ENCODE data around the gene OR52A1. TPM values are rescaled to one million over a fixed set of nuclear protein-coding genes. Genes with fewer than 3 reads are reported as not detected.
"Not testable (repeated sequence)": the region's sequence is repeated elsewhere in the genome, so short reads cannot be mapped to it uniquely, and the experiment has no call there.

Gene OR52A1
- total RNA-seq, 5 donors from 2014 or later (not counting 1 experiment from before 2014, with no cell fraction given) = not detected

DNA sequence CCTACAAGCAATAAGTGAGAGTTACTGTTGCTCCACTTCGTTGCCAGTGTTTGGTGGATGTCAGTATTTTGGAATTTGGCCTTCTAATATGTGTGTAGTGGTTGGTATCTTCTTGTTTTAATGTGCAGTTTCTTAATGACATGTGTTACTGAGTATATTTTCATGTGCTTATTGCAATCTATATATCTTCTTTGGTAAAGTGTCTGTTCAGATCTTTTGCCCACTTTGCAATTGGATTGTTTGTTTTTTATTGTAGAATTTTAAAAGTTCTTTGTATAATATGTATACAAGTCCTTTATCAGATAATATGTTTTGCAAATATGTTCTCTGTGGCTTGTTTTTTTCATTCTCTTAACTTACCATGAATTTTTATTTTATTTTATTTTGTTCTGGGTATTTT lies 38.2 kb upstream of the OR52A1 start:
- DNase-seq = no peak

GRCh38 chr11:5188201-5188600 lies 33.6 kb upstream of the OR52A1 start:
- no peaks in the 10 kb centered on the region for H3K36me3 ChIP-seq (ENCODE audit: control insufficient read depth in 2 of 2, extremely low read depth in 1 of 2, insufficient read depth in 1 of 2, low read length in 1 of 2)
- H3K4me1 ChIP-seq (ENCODE audit: control insufficient read depth in 1 of 2, extremely low read depth in 1 of 2, insufficient read depth in 2 of 2, low read length in 2 of 2) = no peaks in the 10 kb centered on the region
- Mint-ChIP-seq H3K9me3 (peaks cover 15 to 17% (median 16%) of the 10 kb centered on the region in 3 donors), H3K27me3 (no peaks in the 10 kb centered on the region), H3K4me1 (no peaks in the 10 kb centered on the region), H3K4me3 (no peak overlapping the region), H3K36me3 (no peaks in the 10 kb centered on the region), H3K27ac (no peak overlapping the region)
- DNase-seq (no peak), ATAC-seq (replicated peaks in 1 of 4) (no peak)
- ChIA-PET POLR2A (no interaction called here), CTCF (no interaction called here)
- H3K27ac ChIP-seq (ENCODE audit: low read length) = no peak overlapping the region
- no peak overlapping the region for H3K4me3 ChIP-seq (ENCODE audit: control insufficient read depth in 1 of 2, extremely low read depth in 1 of 2, low read length in 1 of 2)
- WGBS (ENCODE audit: insufficient coverage) = 100% methylated on average over 1 of the region's 2 CpGs
- no peaks in the 10 kb centered on the region for H3K27me3 ChIP-seq (replicated peaks in 1 of 2; ENCODE audit: control insufficient read depth in 2 of 2, extremely low read depth in 1 of 2, insufficient read depth in 2 of 2, low read length in 1 of 2)
- H3K9me3 ChIP-seq = no peaks in the 10 kb centered on the region

More for the DNA sequence above, 38.2 kb upstream of the OR52A1 start:
- Histone ChIP-seq H3K4me3 (ENCODE audit: control insufficient read depth in 1 of 2, extremely low read depth in 1 of 2, low read length in 1 of 2) (no peak overlapping the region), H3K27ac (ENCODE audit: low read length) (no peak overlapping the region), H3K4me1 (ENCODE audit: control insufficient read depth in 1 of 2, extremely low read depth in 1 of 2, insufficient read depth in 2 of 2, low read length in 2 of 2) (no peaks in the 10 kb centered on the region), H3K27me3 (replicated peaks in 1 of 2; ENCODE audit: control insufficient read depth in 2 of 2, extremely low read depth in 1 of 2, insufficient read depth in 2 of 2, low read length in 1 of 2) (no peaks in the 10 kb centered on the region), H3K36me3 (ENCODE audit: control insufficient read depth in 2 of 2, extremely low read depth in 1 of 2, insufficient read depth in 1 of 2, low read length in 1 of 2) (no peaks in the 10 kb centered on the region), H3K9me3 (no peaks in the 10 kb centered on the region)
- H3K27ac Mint-ChIP-seq = no peak overlapping the region
- ATAC-seq (replicated peaks in 1 of 4) = no peak
- no CpG with 5 or more reads among the region's 1 CpG for WGBS (ENCODE audit: insufficient coverage)
- H3K36me3 Mint-ChIP-seq = no peaks in the 10 kb centered on the region
- no peaks in the 10 kb centered on the region for H3K27me3 Mint-ChIP-seq
- no peaks in the 10 kb centered on the region for H3K4me1 Mint-ChIP-seq
- H3K4me3 Mint-ChIP-seq = no peak overlapping the region
- peaks cover 15 to 21% (median 17%) of the 10 kb centered on the region in 3 donors for H3K9me3 Mint-ChIP-seq
- ChIA-PET POLR2A (no interaction called here), CTCF (no interaction called here)

DNA sequence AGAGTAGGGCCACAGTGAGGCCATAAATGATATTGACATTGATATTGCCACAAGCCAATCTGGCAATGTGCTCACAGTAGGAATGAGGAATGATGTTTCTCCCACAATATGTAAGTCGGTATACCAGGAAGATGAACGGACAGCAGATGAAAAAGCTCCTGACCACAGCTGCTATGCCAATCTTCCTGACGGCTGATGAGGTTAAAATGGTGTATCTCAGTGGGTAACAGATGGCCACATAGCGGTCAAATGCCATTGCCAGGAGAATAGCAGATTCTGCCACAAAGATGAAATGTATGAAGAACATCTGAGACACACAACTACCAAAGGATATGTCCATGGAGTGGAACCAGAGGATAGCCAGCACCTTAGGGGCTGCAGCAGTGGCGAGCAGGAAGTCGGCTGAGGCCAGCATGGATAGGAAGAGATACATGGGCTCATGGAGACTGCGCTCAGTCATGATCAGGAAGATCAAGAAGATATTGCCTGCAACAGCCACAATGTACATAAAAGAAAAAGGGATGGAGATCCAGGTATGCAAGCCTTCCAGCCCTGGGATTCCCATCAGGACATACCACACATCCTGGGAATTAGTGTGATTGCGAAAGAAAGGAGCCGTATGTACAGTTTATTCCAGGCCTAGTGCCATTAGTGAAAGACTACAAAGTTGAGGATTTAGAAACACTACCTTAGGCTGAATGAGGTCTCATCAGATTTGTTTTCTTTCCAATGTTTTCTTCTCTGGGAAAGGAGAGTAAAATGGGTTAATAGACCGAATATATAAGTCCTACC lies 23.7 kb upstream of the OR52A1 start:
- Histone ChIP-seq H3K4me3 (ENCODE audit: control insufficient read depth in 1 of 2, extremely low read depth in 1 of 2, low read length in 1 of 2) (no peak overlapping the region), H3K27me3 (replicated peaks in 1 of 2; ENCODE audit: control insufficient read depth in 2 of 2, extremely low read depth in 1 of 2, insufficient read depth in 2 of 2, low read length in 1 of 2) (no peaks in the 10 kb centered on the region), H3K4me1 (ENCODE audit: control insufficient read depth in 1 of 2, extremely low read depth in 1 of 2, insufficient read depth in 2 of 2, low read length in 2 of 2) (no peaks in the 10 kb centered on the region), H3K36me3 (ENCODE audit: control insufficient read depth in 2 of 2, extremely low read depth in 1 of 2, insufficient read depth in 1 of 2, low read length in 1 of 2) (no peaks in the 10 kb centered on the region), H3K27ac (ENCODE audit: low read length) (no peak overlapping the region), H3K9me3 (no peaks in the 10 kb centered on the region)
- no peak for DNase-seq
- H3K9me3 Mint-ChIP-seq = peaks cover 0 to 4% (median 2%) of the 10 kb centered on the region in 3 donors
- no peaks in the 10 kb centered on the region for H3K4me1 Mint-ChIP-seq
- POLR2A ChIA-PET = no interaction called here
- no peak overlapping the region for H3K27ac Mint-ChIP-seq
- CTCF ChIA-PET = no interaction called here
- no CpG with 5 or more reads among the region's 10 CpGs for WGBS (ENCODE audit: insufficient coverage)
- no peak overlapping the region for H3K4me3 Mint-ChIP-seq
- H3K27me3 Mint-ChIP-seq = peaks cover 0 to 4% of the 10 kb centered on the region in 2 donors
- ATAC-seq (replicated peaks in 1 of 4) = no peak
- H3K36me3 Mint-ChIP-seq = no peaks in the 10 kb centered on the region

GRCh38 chr11:5174934-5175333 lies 20.4 kb upstream of the OR52A1 start:
- Mint-ChIP-seq H3K4me1 (no peaks in the 10 kb centered on the region), H3K9me3 (peaks cover 0 to 4% (median 2%) of the 10 kb centered on the region in 3 donors), H3K27me3 (peaks cover 0 to 10% of the 10 kb centered on the region in 2 donors), H3K27ac (no peak overlapping the region), H3K36me3 (no peaks in the 10 kb centered on the region), H3K4me3 (no peak overlapping the region)
- Histone ChIP-seq H3K36me3 (ENCODE audit: control insufficient read depth in 2 of 2, extremely low read depth in 1 of 2, insufficient read depth in 1 of 2, low read length in 1 of 2) (no peaks in the 10 kb centered on the region), H3K4me1 (ENCODE audit: control insufficient read depth in 1 of 2, extremely low read depth in 1 of 2, insufficient read depth in 2 of 2, low read length in 2 of 2) (no peaks in the 10 kb centered on the region), H3K4me3 (ENCODE audit: control insufficient read depth in 1 of 2, extremely low read depth in 1 of 2, low read length in 1 of 2) (no peak overlapping the region), H3K27me3 (replicated peaks in 1 of 2; ENCODE audit: control insufficient read depth in 2 of 2, extremely low read depth in 1 of 2, insufficient read depth in 2 of 2, low read length in 1 of 2) (no peaks in the 10 kb centered on the region), H3K27ac (ENCODE audit: low read length) (no peak overlapping the region), H3K9me3 (no peaks in the 10 kb centered on the region)
- ChIA-PET POLR2A (interaction anchor here in 1 of 2 donors (0.7 kb wide), 1 partner anchor 12 kb away, joined by 8 read pairs; no protein-coding TSS in a partner anchor), CTCF (no interaction called here)
- ATAC-seq (replicated peaks in 1 of 4) (no peak), DNase-seq (no peak)
- WGBS (ENCODE audit: insufficient coverage) = no CpG with 5 or more reads among the region's 7 CpGs

GRCh38 chr11:5171856-5172255 lies 17.3 kb upstream of the OR52A1 start:
- Histone ChIP-seq H3K36me3 (ENCODE audit: control insufficient read depth in 2 of 2, extremely low read depth in 1 of 2, insufficient read depth in 1 of 2, low read length in 1 of 2) (no peaks in the 10 kb centered on the region), H3K27me3 (replicated peaks in 1 of 2; ENCODE audit: control insufficient read depth in 2 of 2, extremely low read depth in 1 of 2, insufficient read depth in 2 of 2, low read length in 1 of 2) (no peaks in the 10 kb centered on the region), H3K4me1 (ENCODE audit: control insufficient read depth in 1 of 2, extremely low read depth in 1 of 2, insufficient read depth in 2 of 2, low read length in 2 of 2) (no peaks in the 10 kb centered on the region), H3K9me3 (no peaks in the 10 kb centered on the region), H3K27ac (ENCODE audit: low read length) (no peak overlapping the region), H3K4me3 (ENCODE audit: control insufficient read depth in 1 of 2, extremely low read depth in 1 of 2, low read length in 1 of 2) (no peak overlapping the region)
- no peak overlapping the region for H3K4me3 Mint-ChIP-seq
- peaks cover 0 to 6% of the 10 kb centered on the region in 2 donors for H3K27me3 Mint-ChIP-seq
- POLR2A ChIA-PET = no interaction called here
- no peak overlapping the region for H3K27ac Mint-ChIP-seq
- CTCF ChIA-PET = no interaction called here
- H3K9me3 Mint-ChIP-seq = peaks cover 0 to 2% (median 0%) of the 10 kb centered on the region in 3 donors
- H3K36me3 Mint-ChIP-seq = no peaks in the 10 kb centered on the region
- ATAC-seq (replicated peaks in 1 of 4) (no peak), DNase-seq (no peak)
- WGBS (ENCODE audit: insufficient coverage) = no CpG with 5 or more reads among the region's 2 CpGs
- no peaks in the 10 kb centered on the region for H3K4me1 Mint-ChIP-seq

GRCh38 chr11:5165898-5166297 lies 11.3 kb upstream of the OR52A1 start:
- POLR2A ChIA-PET; H3K9me3 ChIP-seq; H3K27ac Mint-ChIP-seq; ATAC-seq (replicated peaks in 1 of 4); H3K4me1 Mint-ChIP-seq; DNase-seq; H3K27ac ChIP-seq (ENCODE audit: low read length); H3K4me1 ChIP-seq (ENCODE audit: control insufficient read depth in 1 of 2, extremely low read depth in 1 of 2, insufficient read depth in 2 of 2, low read length in 2 of 2); H3K4me3 Mint-ChIP-seq; H3K4me3 ChIP-seq (ENCODE audit: control insufficient read depth in 1 of 2, extremely low read depth in 1 of 2, low read length in 1 of 2); CTCF ChIA-PET; H3K27me3 ChIP-seq (replicated peaks in 1 of 2; ENCODE audit: control insufficient read depth in 2 of 2, extremely low read depth in 1 of 2, insufficient read depth in 2 of 2, low read length in 1 of 2); H3K36me3 ChIP-seq (ENCODE audit: control insufficient read depth in 2 of 2, extremely low read depth in 1 of 2, insufficient read depth in 1 of 2, low read length in 1 of 2); H3K9me3 Mint-ChIP-seq; H3K36me3 Mint-ChIP-seq: not testable (repeated sequence)
- peaks cover 9 to 16% of the 10 kb centered on the region in 2 donors for H3K27me3 Mint-ChIP-seq

Data from T-cell (primary cell).